Measurements from ENCODE around the gene MEOX2. TPM values are rescaled to one million over a fixed set of nuclear protein-coding genes. Genes with fewer than 3 reads are reported as not detected.

Gene MEOX2
- total RNA-seq: not detected
- 0 reads per million in 2 donors for total RNA-seq

- no peak for ATAC-seq
Observed at GRCh38 chr7:15686295-15686956, at the start of gene MEOX2. Gene MEOX2 (minus strand): TSS chr7:15686683. CDS start chr7:15686402, 281 bp downstream.

GRCh38 chr7:15729746-15730145 is 43.3 kb upstream of the MEOX2 start:
- ATAC-seq (no peak), DNase-seq (no peak)
- no peaks in the 10 kb centered on the region for H3K9me3 ChIP-seq (ENCODE audit: control insufficient read depth, low read length, poor library complexity, severe bottlenecking)
- Mint-ChIP-seq H3K4me3 (no peak overlapping the region), H3K27me3 (no peaks in the 10 kb centered on the region), H3K27ac (no peak overlapping the region), H3K36me3 (ENCODE audit: low read depth) (no peaks in the 10 kb centered on the region), H3K4me1 (no peaks in the 10 kb centered on the region)

More at GRCh38 chr7:15686295-15686956, at the start of gene MEOX2:
- no peaks in the 10 kb centered on the region for H3K36me3 Mint-ChIP-seq (ENCODE audit: low read depth)
- H3K4me3 Mint-ChIP-seq: no peak within 1 kb of the TSS
- no peak for DNase-seq
- peaks cover 42% of the 10 kb centered on the region for H3K27me3 Mint-ChIP-seq
- no peaks in the 10 kb centered on the region for H3K4me1 Mint-ChIP-seq
- H3K27ac Mint-ChIP-seq: no peak within 1 kb of the TSS
- no peaks in the 10 kb centered on the region for H3K9me3 ChIP-seq (ENCODE audit: control insufficient read depth, low read length, poor library complexity, severe bottlenecking)

GRCh38 chr7:15725051-15725450 is 38.6 kb upstream of the MEOX2 start:
- no peaks in the 10 kb centered on the region for H3K9me3 ChIP-seq (ENCODE audit: control insufficient read depth, low read length, poor library complexity, severe bottlenecking)
- Mint-ChIP-seq H3K4me1 (no peaks in the 10 kb centered on the region), H3K4me3 (no peak overlapping the region), H3K27me3 (no peaks in the 10 kb centered on the region), H3K27ac (no peak overlapping the region), H3K36me3 (ENCODE audit: low read depth) (no peaks in the 10 kb centered on the region)
- no peak for ATAC-seq
- no peak for DNase-seq

- Mint-ChIP-seq H3K27ac (no peak overlapping the region), H3K4me3 (no peak overlapping the region), H3K4me1 (no peaks in the 10 kb centered on the region), H3K27me3 (no peaks in the 10 kb centered on the region), H3K36me3 (ENCODE audit: low read depth) (no peaks in the 10 kb centered on the region)
- H3K9me3 ChIP-seq (ENCODE audit: control insufficient read depth, low read length, poor library complexity, severe bottlenecking): no peaks in the 10 kb centered on the region
- ATAC-seq (no peak), DNase-seq (no peak)
Observed at GRCh38 chr7:15723841-15724240, 37.4 kb upstream of the MEOX2 start.

- H3K27ac Mint-ChIP-seq: no peak overlapping the region
- H3K36me3 Mint-ChIP-seq (ENCODE audit: low read depth): no peaks in the 10 kb centered on the region
- ATAC-seq (no peak), DNase-seq (no peak)
- no peaks in the 10 kb centered on the region for H3K9me3 ChIP-seq (ENCODE audit: control insufficient read depth, low read length, poor library complexity, severe bottlenecking)
- H3K4me3 Mint-ChIP-seq: no peak overlapping the region
- H3K4me1 Mint-ChIP-seq: no peaks in the 10 kb centered on the region
- no peaks in the 10 kb centered on the region for H3K27me3 Mint-ChIP-seq
Observed at GRCh38 chr7:15720849-15721471, 34.5 kb upstream of the MEOX2 start.

- Mint-ChIP-seq H3K27me3 (no peaks in the 10 kb centered on the region), H3K27ac (no peak overlapping the region), H3K4me1 (no peaks in the 10 kb centered on the region), H3K36me3 (ENCODE audit: low read depth) (no peaks in the 10 kb centered on the region), H3K4me3 (no peak overlapping the region)
- DNase-seq (no peak), ATAC-seq (no peak)
- no peaks in the 10 kb centered on the region for H3K9me3 ChIP-seq (ENCODE audit: control insufficient read depth, low read length, poor library complexity, severe bottlenecking)
Observed at GRCh38 chr7:15719311-15719710, 32.8 kb upstream of the MEOX2 start.

- Mint-ChIP-seq H3K36me3 (ENCODE audit: low read depth) (no peaks in the 10 kb centered on the region), H3K27ac (no peak overlapping the region), H3K27me3 (no peaks in the 10 kb centered on the region), H3K4me3 (no peak overlapping the region), H3K4me1 (no peaks in the 10 kb centered on the region)
- ATAC-seq (no peak), DNase-seq (no peak)
- no peaks in the 10 kb centered on the region for H3K9me3 ChIP-seq (ENCODE audit: control insufficient read depth, low read length, poor library complexity, severe bottlenecking)
Observed at GRCh38 chr7:15715435-15715834, 29.0 kb upstream of the MEOX2 start.

GRCh38 chr7:15709978-15710377 is 23.5 kb upstream of the MEOX2 start:
- ATAC-seq (no peak), DNase-seq (no peak)
- Mint-ChIP-seq H3K36me3 (ENCODE audit: low read depth) (no peaks in the 10 kb centered on the region), H3K4me3 (no peak overlapping the region), H3K27ac (no peak overlapping the region), H3K27me3 (no peaks in the 10 kb centered on the region), H3K4me1 (no peaks in the 10 kb centered on the region)
- H3K9me3 ChIP-seq (ENCODE audit: control insufficient read depth, low read length, poor library complexity, severe bottlenecking): no peaks in the 10 kb centered on the region

GRCh38 chr7:15707570-15707969 is 21.1 kb upstream of the MEOX2 start:
- Mint-ChIP-seq H3K4me3 (no peak overlapping the region), H3K4me1 (no peaks in the 10 kb centered on the region), H3K27ac (no peak overlapping the region), H3K27me3 (no peaks in the 10 kb centered on the region), H3K36me3 (ENCODE audit: low read depth) (no peaks in the 10 kb centered on the region)
- no peaks in the 10 kb centered on the region for H3K9me3 ChIP-seq (ENCODE audit: control insufficient read depth, low read length, poor library complexity, severe bottlenecking)
- ATAC-seq (no peak), DNase-seq (no peak)

GRCh38 chr7:15703732-15704131 is 17.2 kb upstream of the MEOX2 start:
- Mint-ChIP-seq H3K27me3 (no peaks in the 10 kb centered on the region), H3K27ac (no peak overlapping the region), H3K4me3 (no peak overlapping the region), H3K4me1 (no peaks in the 10 kb centered on the region), H3K36me3 (ENCODE audit: low read depth) (no peaks in the 10 kb centered on the region)
- ATAC-seq (no peak), DNase-seq (no peak)
- no peaks in the 10 kb centered on the region for H3K9me3 ChIP-seq (ENCODE audit: control insufficient read depth, low read length, poor library complexity, severe bottlenecking)

GRCh38 chr7:15692501-15693020 is 6.1 kb upstream of the MEOX2 start:
- no peak for DNase-seq
- H3K4me1 Mint-ChIP-seq: no peaks in the 10 kb centered on the region
- H3K27me3 Mint-ChIP-seq: peaks cover 13% of the 10 kb centered on the region
- no peak overlapping the region for H3K4me3 Mint-ChIP-seq
- ATAC-seq: no peak
- no peaks in the 10 kb centered on the region for H3K9me3 ChIP-seq (ENCODE audit: control insufficient read depth, low read length, poor library complexity, severe bottlenecking)
- H3K27ac Mint-ChIP-seq: no peak overlapping the region
- H3K36me3 Mint-ChIP-seq (ENCODE audit: low read depth): no peaks in the 10 kb centered on the region

GRCh38 chr7:15688911-15689310 is 2.4 kb upstream of the MEOX2 start:
- no peaks in the 10 kb centered on the region for H3K9me3 ChIP-seq (ENCODE audit: control insufficient read depth, low read length, poor library complexity, severe bottlenecking)
- ATAC-seq: no peak
- Mint-ChIP-seq H3K27ac (no peak overlapping the region), H3K27me3 (peaks cover 42% of the 10 kb centered on the region), H3K4me3 (no peak overlapping the region), H3K36me3 (ENCODE audit: low read depth) (no peaks in the 10 kb centered on the region), H3K4me1 (no peaks in the 10 kb centered on the region)
- DNase-seq: no peak

GRCh38 chr7:15688279-15688626 is 1.8 kb upstream of the MEOX2 start:
- no peak for ATAC-seq
- no peaks in the 10 kb centered on the region for H3K9me3 ChIP-seq (ENCODE audit: control insufficient read depth, low read length, poor library complexity, severe bottlenecking)
- Mint-ChIP-seq H3K36me3 (ENCODE audit: low read depth) (no peaks in the 10 kb centered on the region), H3K4me1 (no peaks in the 10 kb centered on the region), H3K4me3 (no peak overlapping the region), H3K27me3 (peaks cover 42% of the 10 kb centered on the region), H3K27ac (no peak overlapping the region)
- DNase-seq: no peak

All from T-helper 17 cell (primary cell).